Right forelimb (tissue), 1 donor: ENCODE data around the gene PLPP1.

Experiments used
- DNase-seq: peaks from one replicate; pipeline ENCODE4 v3.0.0-alpha.2; 2018

The PLPP1 gene

DNA sequence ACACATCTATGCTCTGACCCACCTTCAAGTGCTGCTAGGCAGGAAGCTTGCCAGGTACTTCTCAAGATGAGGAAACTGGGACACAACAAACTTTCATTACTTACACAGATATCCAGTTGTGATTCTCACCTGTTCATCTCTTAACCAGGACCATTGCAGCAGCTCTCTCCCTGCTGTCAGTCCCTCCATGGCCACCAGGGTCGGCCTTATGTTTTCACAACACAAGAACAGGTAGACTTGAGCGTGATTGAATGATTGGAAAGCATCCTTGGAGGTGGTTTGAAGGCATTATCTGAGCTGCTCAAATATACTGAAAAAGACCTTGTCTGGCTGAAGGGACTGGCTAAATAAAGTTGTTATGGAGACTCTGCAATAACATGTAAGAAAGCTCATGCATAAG is 132.6 kb downstream of the PLPP1 start:
- DNase-seq = no peak

DNA sequence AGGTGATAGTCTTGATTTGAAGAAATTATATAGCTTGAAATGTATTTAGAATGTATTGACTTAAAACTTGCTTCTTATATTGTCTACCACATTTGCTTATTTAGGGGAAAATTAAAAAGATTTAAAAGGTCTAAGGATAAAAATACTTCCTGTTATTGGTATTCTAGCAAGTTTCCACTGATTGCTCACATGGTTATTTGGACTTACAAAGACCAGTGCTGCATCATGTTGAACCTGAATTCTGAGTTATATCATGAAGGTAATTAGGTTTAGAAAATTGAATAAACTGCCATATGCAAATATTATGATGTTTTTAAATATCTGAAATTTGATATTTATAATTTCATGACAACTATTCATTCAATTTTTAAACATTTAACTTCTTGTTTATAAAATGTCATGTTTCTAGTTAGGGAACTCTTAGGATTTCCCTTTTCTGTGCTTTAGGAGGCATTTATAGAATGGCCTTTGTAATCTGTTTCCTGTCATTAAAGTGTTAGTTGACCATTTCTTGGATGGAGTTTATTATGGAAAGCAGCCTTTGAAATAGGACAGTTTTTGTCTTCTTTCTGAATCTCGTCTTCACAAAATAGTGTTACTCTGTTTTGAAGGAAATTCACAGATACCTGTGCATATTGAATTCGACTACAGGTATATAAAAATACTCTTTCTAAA is 141.1 kb downstream of the PLPP1 start:
- DNase-seq = no peak

GRCh38 chr5:55392669-55393068 is 142.1 kb downstream of the PLPP1 start:
- no peak for DNase-seq

- no peak for DNase-seq
Observed at GRCh38 chr5:55391707-55392106, 143.1 kb downstream of the PLPP1 start.

- no peak for DNase-seq
Observed at GRCh38 chr5:55387865-55388264, 146.9 kb downstream of the PLPP1 start.

GRCh38 chr5:55386356-55386755 is 148.4 kb downstream of the PLPP1 start:
- no peak for DNase-seq

GRCh38 chr5:55385846-55386245 is 148.9 kb downstream of the PLPP1 start:
- no peak for DNase-seq

DNA sequence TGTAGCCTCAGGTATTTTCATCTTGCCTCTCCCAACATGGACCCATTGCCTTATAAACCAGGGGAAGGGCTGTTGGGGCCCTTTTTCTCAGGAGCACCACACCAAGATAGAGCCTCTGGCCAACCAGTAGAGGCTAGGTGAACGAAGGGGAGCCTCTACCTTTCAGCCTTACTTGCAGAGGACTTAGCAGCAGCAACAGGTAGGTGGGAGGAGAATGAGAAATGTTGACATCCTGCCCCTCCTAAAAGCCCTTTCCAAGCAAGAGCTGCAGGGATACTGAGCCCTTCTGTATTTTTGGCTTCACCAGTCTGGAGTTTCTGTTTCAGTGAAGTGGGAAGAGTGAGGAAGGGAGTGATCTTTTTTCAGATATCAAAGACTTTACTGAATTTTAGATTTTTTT is 149.5 kb downstream of the PLPP1 start:
- DNase-seq = no peak

GRCh38 chr5:55384072-55384471 is 150.7 kb downstream of the PLPP1 start:
- no peak for DNase-seq

DNA sequence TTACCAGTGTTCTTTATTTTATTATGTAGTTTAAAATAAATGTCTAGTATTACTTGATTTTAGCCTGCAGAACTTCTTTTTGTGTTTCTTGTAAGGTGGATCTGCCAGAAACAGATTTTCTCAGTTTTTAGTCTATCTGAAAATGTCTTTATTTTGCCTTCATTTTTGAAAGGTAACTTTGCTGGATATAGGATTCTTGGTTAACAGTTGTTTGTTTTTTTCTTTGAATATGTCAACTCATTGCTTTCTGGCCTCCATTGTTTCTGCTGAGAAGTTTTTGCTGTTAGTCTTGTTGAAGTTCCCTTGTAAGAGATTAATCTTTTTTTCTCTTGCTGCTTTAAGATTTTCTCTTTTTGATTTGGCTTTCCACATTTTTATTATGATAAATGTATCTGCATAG is 151.5 kb downstream of the PLPP1 start:
- DNase-seq = no peak

DNA sequence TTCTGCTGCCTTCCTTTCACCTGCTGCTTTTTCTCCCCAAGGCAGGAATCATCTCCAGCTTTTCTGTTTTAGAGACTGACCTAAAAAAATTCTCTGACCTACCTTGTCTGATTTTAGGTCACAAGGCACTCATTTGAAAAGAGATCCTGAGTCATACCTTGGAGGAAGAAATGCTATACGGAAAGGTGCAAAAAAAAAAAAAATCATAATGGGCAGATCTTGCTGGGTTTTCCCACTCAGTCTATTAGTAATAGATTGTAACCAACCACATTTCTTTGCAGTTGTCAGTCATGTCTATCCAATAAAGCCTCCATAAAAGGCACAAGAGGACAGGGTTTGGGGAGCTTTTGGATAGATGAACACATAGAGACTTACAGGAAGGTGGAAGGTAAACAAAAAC is 157.0 kb downstream of the PLPP1 start:
- DNase-seq = no peak
